Measurements from ENCODE around the gene CDC42BPG. TPM values are rescaled to one million over a fixed set of nuclear protein-coding genes. Genes with fewer than 3 reads are reported as not detected.

The CDC42BPG gene
- total and polyA plus RNA-seq, 2 of the 8 experiments (the other 6 are each of a cell fraction or from before 2014, with no cell fraction given), result 3.7 to 10.6 TPM

GRCh38 chr11:64851831-64852351, 7.4 kb upstream of the CDC42BPG start (continued):
- TF ChIP-seq, protein P1, sequence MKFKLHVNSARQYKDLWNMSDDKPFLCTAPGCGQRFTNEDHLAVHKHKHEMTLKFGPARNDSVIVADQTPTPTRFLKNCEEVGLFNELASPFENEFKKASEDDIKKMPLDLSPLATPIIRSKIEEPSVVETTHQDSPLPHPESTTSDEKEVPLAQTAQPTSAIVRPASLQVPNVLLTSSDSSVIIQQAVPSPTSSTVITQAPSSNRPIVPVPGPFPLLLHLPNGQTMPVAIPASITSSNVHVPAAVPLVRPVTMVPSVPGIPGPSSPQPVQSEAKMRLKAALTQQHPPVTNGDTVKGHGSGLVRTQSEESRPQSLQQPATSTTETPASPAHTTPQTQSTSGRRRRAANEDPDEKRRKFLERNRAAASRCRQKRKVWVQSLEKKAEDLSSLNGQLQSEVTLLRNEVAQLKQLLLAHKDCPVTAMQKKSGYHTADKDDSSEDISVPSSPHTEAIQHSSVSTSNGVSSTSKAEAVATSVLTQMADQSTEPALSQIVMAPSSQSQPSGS (IDR thresholded peaks at IDR 0.05; ENCODE audit: low read length), result no peak
- TF ChIP-seq, protein P2, sequence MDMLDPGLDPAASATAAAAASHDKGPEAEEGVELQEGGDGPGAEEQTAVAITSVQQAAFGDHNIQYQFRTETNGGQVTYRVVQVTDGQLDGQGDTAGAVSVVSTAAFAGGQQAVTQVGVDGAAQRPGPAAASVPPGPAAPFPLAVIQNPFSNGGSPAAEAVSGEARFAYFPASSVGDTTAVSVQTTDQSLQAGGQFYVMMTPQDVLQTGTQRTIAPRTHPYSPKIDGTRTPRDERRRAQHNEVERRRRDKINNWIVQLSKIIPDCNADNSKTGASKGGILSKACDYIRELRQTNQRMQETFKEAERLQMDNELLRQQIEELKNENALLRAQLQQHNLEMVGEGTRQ (IDR thresholded peaks at IDR 0.05; ENCODE audit: low read length), result no peak
- no peak for TF ChIP-seq EGR1 (IDR thresholded peaks at IDR 0.05; ENCODE audit: borderline replicate concordance, low read depth, low read length)
- no peak for TF ChIP-seq JUND (IDR thresholded peaks at IDR 0.05; ENCODE audit: low read length)
